Measurements from ENCODE around the gene OR7C1. TPM values are rescaled to one million over a fixed set of nuclear protein-coding genes. Genes with fewer than 3 reads are reported as not detected.

Gene OR7C1
- total and polyA plus RNA-seq, 2 experiments from 2014 or later = 0.03 TPM; not detected in 1

GRCh38 chr19:14843578-14843977 is 8.6 kb upstream of the OR7C1 start:
- peaks cover 90% of the 10 kb centered on the region for H3K9me3 Mint-ChIP-seq
- Histone ChIP-seq H3K4me1 (ENCODE audit: insufficient read depth) (no peaks in the 10 kb centered on the region), H3K9me2 (ENCODE audit: insufficient read depth) (peaks cover 7% of the 10 kb centered on the region; the same call in 1 of the 2 replicates), H3K36me3 (ENCODE audit: insufficient read depth) (no peaks in the 10 kb centered on the region), H2AFZ (no peak overlapping the region), H3K4me3 (no peak overlapping the region), H4K20me1 (replicated peaks; ENCODE audit: insufficient read depth) (no peaks in the 10 kb centered on the region), H3K27ac (ENCODE audit: low read depth) (no peak overlapping the region), H3K4me2 (no peak overlapping the region), H3K27me3 (ENCODE audit: insufficient read depth) (no peaks in the 10 kb centered on the region), H3K79me2 (replicated peaks; ENCODE audit: insufficient read depth) (no peaks in the 10 kb centered on the region), H3F3A (replicated peaks; ENCODE audit: low read depth) (no peaks in the 10 kb centered on the region)
- H3K36me3 Mint-ChIP-seq (ENCODE audit: low read depth) = peaks cover 14% of the 10 kb centered on the region
- ATAC-seq (no peak), DNase-seq (ENCODE audit: low spot score) (no peak)
- no peak overlapping the region for H3K4me3 Mint-ChIP-seq
- H3K27me3 Mint-ChIP-seq (ENCODE audit: insufficient read depth, low read depth, poor library complexity) = no peaks in the 10 kb centered on the region
- no peak for TF ChIP-seq JUNB (IDR thresholded peaks at IDR 0.05; ENCODE audit: unreplicated experiment)
- TF ChIP-seq REST (IDR thresholded peaks at IDR 0.05; ENCODE audit: unreplicated experiment) = no peak
- no peak for TF ChIP-seq ETS1 (IDR thresholded peaks at IDR 0.05)
- TF ChIP-seq POLR2AphosphoS5 (IDR thresholded peaks at IDR 0.05; ENCODE audit: low read depth) = no peak
- TF ChIP-seq EZH2 (IDR thresholded peaks at IDR 0.05; ENCODE audit: low read depth, unreplicated experiment) = no peak
- no peak for TF ChIP-seq ZNF331 (CRISPR knock-in tag; IDR thresholded peaks at IDR 0.05; ENCODE audit: low read depth)
- no peak for TF ChIP-seq NANOG (IDR thresholded peaks at IDR 0.05; ENCODE audit: borderline replicate concordance)
- TF ChIP-seq CREB1 (CRISPR knock-in tag; IDR thresholded peaks at IDR 0.05; ENCODE audit: low read depth) = no peak
- TF ChIP-seq ZNF114 (CRISPR knock-in tag; IDR thresholded peaks at IDR 0.05) = no peak
- no peak for TF ChIP-seq STAT1 (IDR thresholded peaks at IDR 0.05; ENCODE audit: unreplicated experiment)
- no peak for TF ChIP-seq EZH2phosphoT487 (IDR thresholded peaks at IDR 0.05; ENCODE audit: unreplicated experiment)
- no peak for TF ChIP-seq ZNF462 (CRISPR knock-in tag; IDR thresholded peaks at IDR 0.05)
- TF ChIP-seq CTCF (conservative IDR thresholded peaks at IDR 0.05; ENCODE audit: low read depth in 2 of 2) = no peak
- H3K4me1 Mint-ChIP-seq = no peaks in the 10 kb centered on the region
- no peak overlapping the region for H3K27ac Mint-ChIP-seq

All from GM23338 (cell line).